A549 treated with Mapracorat at 1 μM for 4 hours (cell line): ENCODE results near the gene HJURP. TPM values are rescaled to one million over a fixed set of nuclear protein-coding genes. Genes with fewer than 3 reads are reported as not detected.

ENCODE experiments used
- total RNA-seq: library from RNA; stranded (reverse); fragments of 200-300 nt; extraction: Qiagen RNA extraction; gene quantifications from 5 replicates; pipeline ENCODE4 v1.2.3, GENCODE V29; 2022

Gene HJURP
- 58.1 to 61.5 TPM (median 59.1 TPM) in 5 replicates for total RNA-seq

GRCh38 chr2:233854241-233854981 lies at the start of gene HJURP:
Gene HJURP, minus strand, starts transcription at chr2:233854535. Its CDS starts 35 bp downstream, at chr2:233854500.

GRCh38 chr2:233867993-233868532 lies 13.7 kb upstream of the HJURP start, which contains the start of gene MSL3B:
Gene MSL3B, minus strand, starts transcription at chr2:233868386.

Other genes with a start within 250 kb of the HJURP start
- 0.06 TPM in 1 of 5 replicates, not detected in the others for gene UGT1A8, start 236.9 kb downstream of the HJURP start, total RNA-seq
- gene UGT1A10, start 218.1 kb downstream of the HJURP start, total RNA-seq, result 0.06 TPM in 1 of 5 replicates, not detected in the others
- 3.7 to 5.0 TPM (median 4.1 TPM) in 5 replicates for gene UGT1A9, start 182.6 kb downstream of the HJURP start, total RNA-seq
- gene UGT1A7, start 172.6 kb downstream of the HJURP start, total RNA-seq, result 3.3 to 5.1 TPM (median 4.0 TPM) in 5 replicates
- 0.39 to 1.5 TPM (median 1.2 TPM) in 5 replicates for gene UGT1A6, start 161.6 kb downstream of the HJURP start, total RNA-seq
- gene UGT1A5, start 141.6 kb downstream of the HJURP start, total RNA-seq, result not detected in 5 replicates
- 0.07 to 0.12 TPM in 2 of 5 replicates, not detected in the others for gene UGT1A4, start 135.8 kb downstream of the HJURP start, total RNA-seq
- 0.10 to 0.31 TPM (median 0.26 TPM) in 3 of 5 replicates, not detected in the others for gene UGT1A3, start 125.5 kb downstream of the HJURP start, total RNA-seq
- gene UGT1A1, start 94.3 kb downstream of the HJURP start, total RNA-seq, result 0.39 to 0.78 TPM (median 0.60 TPM) in 5 replicates
- gene MROH2A, start 76.2 kb downstream of the HJURP start, total RNA-seq, result 0.12 to 0.26 TPM (median 0.18 TPM) in 4 of 5 replicates, not detected in the other
- gene TRPM8, start 62.8 kb upstream of the HJURP start, total RNA-seq, result 0.11 to 0.47 TPM (median 0.21 TPM) in 5 replicates
- gene SPP2, start 196.2 kb upstream of the HJURP start, total RNA-seq, result not detected in 5 replicates